Measurements from ENCODE around the gene N4BP2. TPM values are rescaled to one million over a fixed set of nuclear protein-coding genes. Genes with fewer than 3 reads are reported as not detected.

N4BP2 gene
- total and polyA plus RNA-seq, 4 donors = 1.8 to 33.6 (median 5.9) TPM

DNA sequence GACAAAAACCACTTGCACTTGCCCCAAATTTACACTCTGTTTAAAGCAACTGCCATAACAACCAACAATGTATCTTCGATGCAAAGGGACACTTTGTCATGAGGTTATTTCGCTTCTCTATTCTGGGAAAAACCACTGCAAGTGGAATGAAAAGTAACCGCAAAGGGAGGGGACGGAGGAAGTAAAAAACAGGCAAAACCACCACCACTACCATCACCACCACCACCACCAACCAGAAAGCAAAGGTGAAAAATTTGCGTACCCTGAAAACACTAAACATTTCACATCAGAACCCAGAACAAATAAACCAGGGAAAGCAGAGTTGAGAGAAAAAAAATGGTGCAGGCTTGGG lies 1.2 kb upstream of the N4BP2 start:
- H3K4me3 ChIP-seq = peak overlapping the region; percentile 95
- TF ChIP-seq, protein P1, sequence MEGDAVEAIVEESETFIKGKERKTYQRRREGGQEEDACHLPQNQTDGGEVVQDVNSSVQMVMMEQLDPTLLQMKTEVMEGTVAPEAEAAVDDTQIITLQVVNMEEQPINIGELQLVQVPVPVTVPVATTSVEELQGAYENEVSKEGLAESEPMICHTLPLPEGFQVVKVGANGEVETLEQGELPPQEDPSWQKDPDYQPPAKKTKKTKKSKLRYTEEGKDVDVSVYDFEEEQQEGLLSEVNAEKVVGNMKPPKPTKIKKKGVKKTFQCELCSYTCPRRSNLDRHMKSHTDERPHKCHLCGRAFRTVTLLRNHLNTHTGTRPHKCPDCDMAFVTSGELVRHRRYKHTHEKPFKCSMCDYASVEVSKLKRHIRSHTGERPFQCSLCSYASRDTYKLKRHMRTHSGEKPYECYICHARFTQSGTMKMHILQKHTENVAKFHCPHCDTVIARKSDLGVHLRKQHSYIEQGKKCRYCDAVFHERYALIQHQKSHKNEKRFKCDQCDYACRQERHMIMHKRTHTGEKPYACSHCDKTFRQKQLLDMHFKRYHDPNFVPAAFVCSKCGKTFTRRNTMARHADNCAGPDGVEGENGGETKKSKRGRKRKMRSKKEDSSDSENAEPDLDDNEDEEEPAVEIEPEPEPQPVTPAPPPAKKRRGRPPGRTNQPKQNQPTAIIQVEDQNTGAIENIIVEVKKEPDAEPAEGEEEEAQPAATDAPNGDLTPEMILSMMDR (IDR thresholded peaks at IDR 0.05; ENCODE audit: control extremely low read depth, extremely low read depth) = no peak
- no peaks in the 10 kb centered on the region for H3K9me3 ChIP-seq (ENCODE audit: control insufficient read depth in 4 of 4, insufficient read depth in 3 of 4, low read length in 3 of 4)
- H3K4me1 ChIP-seq (ENCODE audit: control insufficient read depth in 5 of 5, insufficient read depth in 5 of 5, low read length in 5 of 5) = peaks cover 0 to 25% (median 7%) of the 10 kb centered on the region in 5 donors
- H3K9ac ChIP-seq (ENCODE audit: insufficient read depth in 1 of 2, low read length in 2 of 2) = peak overlapping the region; percentile 97
- H3K27ac ChIP-seq (ENCODE audit: low read depth in 1 of 2, low read length in 1 of 2) = peak overlapping the region; percentile 100
- ATAC-seq (ENCODE audit: insufficient read depth, low FRiP score) (no peak), DNase-seq (peak in 1 of 3 donors; percentile 81)
- H3K27me3 ChIP-seq (ENCODE audit: control insufficient read depth in 3 of 3, insufficient read depth in 3 of 3, low read length in 2 of 3) = no peaks in the 10 kb centered on the region
- H3K36me3 ChIP-seq (ENCODE audit: control insufficient read depth in 4 of 4, insufficient read depth in 4 of 4, low read length in 4 of 4) = peaks cover 0 to 3% (median 0%) of the 10 kb centered on the region in 4 donors
- 1 to 3% methylated on average over 5 of the region's 5 CpGs for WGBS, 2 donors

DNA sequence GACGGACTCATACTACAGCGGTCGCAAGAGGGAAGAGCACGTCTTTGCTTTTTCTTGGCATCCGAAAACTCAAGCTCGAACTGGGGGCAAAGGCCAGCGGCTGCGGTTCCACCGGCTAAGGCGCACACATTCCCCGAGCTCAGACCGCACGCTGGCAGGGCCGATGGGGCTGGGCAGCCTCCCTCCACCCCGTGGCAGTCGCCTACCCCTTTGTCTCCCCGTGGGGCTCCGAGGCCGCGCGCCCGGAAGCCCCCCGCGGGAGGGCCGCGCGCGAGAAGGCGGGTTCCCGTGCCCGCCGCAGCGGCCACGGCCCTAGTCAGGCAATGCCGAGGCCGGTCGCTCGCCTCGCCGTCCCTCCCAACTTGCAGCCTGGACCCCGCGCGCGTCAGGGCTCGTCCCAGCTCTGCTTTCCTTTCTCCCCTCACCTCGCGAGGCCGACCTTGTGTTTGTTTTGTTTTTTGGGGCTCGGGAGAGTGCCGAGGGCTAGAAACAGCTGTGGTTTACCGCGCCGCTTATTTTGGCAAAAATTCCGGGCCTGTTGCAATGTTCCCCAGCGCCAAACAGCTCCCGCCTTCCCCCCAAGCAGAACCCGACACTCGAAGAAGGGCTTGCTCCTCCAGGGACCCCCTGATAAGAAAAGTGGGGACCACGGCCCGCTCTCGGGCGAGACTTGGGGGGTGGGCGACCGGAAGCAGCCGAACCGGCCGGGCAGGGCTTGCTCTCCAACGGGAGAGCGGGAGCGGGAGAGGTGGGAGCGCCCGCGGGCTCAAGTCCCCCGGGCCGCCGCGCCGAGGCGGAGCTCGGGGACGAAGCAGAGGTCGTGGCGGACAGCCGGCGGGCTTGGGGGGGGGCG lies 561 bp upstream of the N4BP2 start:
- TF ChIP-seq, protein P1 (IDR thresholded peaks at IDR 0.05; ENCODE audit: control extremely low read depth, extremely low read depth) = no peak
- DNase-seq = peak; percentile 90 to 91 (median 91)
- ATAC-seq (ENCODE audit: insufficient read depth, low FRiP score) = peak; percentile 16
- 0 to 1% methylated on average over 52 to 86 of the region's 86 CpGs for WGBS, 2 donors
- H3K9me3 ChIP-seq (ENCODE audit: control insufficient read depth in 4 of 4, insufficient read depth in 3 of 4, low read length in 3 of 4) = no peaks in the 10 kb centered on the region
- peak overlapping the region; percentile 97 for H3K9ac ChIP-seq (ENCODE audit: insufficient read depth in 1 of 2, low read length in 2 of 2)
- H3K4me3 ChIP-seq = peak overlapping the region; percentile 95
- peak overlapping the region; percentile 100 for H3K27ac ChIP-seq (ENCODE audit: low read depth in 1 of 2, low read length in 1 of 2)
- H3K4me1 ChIP-seq (ENCODE audit: control insufficient read depth in 5 of 5, insufficient read depth in 5 of 5, low read length in 5 of 5) = peaks cover 0 to 25% (median 7%) of the 10 kb centered on the region in 5 donors
- no peaks in the 10 kb centered on the region for H3K27me3 ChIP-seq (ENCODE audit: control insufficient read depth in 3 of 3, insufficient read depth in 3 of 3, low read length in 2 of 3)
- peaks cover 0 to 3% (median 0%) of the 10 kb centered on the region in 4 donors for H3K36me3 ChIP-seq (ENCODE audit: control insufficient read depth in 4 of 4, insufficient read depth in 4 of 4, low read length in 4 of 4)

DNA sequence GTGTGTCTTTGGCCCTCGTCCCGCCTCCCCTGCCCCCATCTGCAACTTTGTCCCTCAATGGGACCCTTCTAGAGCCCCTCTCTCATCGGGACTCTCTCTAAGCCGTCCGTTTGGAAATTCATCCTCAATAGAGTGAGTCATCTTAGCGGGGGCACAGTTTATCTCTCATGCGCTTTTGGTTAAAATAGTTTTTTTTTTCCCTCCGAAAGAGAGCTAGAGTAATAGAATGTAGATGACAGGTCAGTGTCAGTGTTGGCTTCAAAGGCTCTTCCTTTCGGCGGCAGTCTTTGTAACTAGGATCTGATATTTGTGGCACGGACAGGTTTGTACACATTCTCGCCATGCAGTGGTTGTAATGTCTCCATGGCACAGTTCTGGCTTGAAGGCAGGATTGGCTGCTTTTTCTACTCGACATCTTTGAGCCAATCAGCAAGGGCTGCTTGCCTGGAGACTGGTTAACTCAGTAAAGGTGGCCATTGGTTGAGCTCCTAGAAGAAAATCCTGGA lies 989 bp downstream of the N4BP2 start:
- Histone ChIP-seq H3K9me3 (ENCODE audit: control insufficient read depth in 4 of 4, insufficient read depth in 3 of 4, low read length in 3 of 4) (no peaks in the 10 kb centered on the region), H3K36me3 (ENCODE audit: control insufficient read depth in 4 of 4, insufficient read depth in 4 of 4, low read length in 4 of 4) (peaks cover 0 to 5% (median 0%) of the 10 kb centered on the region in 4 donors), H3K27me3 (ENCODE audit: control insufficient read depth in 3 of 3, insufficient read depth in 3 of 3, low read length in 2 of 3) (no peaks in the 10 kb centered on the region), H3K9ac (ENCODE audit: insufficient read depth in 1 of 2, low read length in 2 of 2) (peak overlapping the region; percentile 87 to 91), H3K4me3 (peak overlapping the region; percentile 95), H3K27ac (ENCODE audit: low read depth in 1 of 2, low read length in 1 of 2) (peak overlapping the region; percentile 100), H3K4me1 (ENCODE audit: control insufficient read depth in 5 of 5, insufficient read depth in 5 of 5, low read length in 5 of 5) (peaks cover 0 to 25% (median 7%) of the 10 kb centered on the region in 5 donors)
- ATAC-seq (ENCODE audit: insufficient read depth, low FRiP score) (peak; percentile 74), DNase-seq (peak; percentile 92 to 97 (median 97))
- WGBS, 2 donors = 0 to 1% methylated on average over 13 of the region's 13 CpGs
- TF ChIP-seq, protein P1 (IDR thresholded peaks at IDR 0.05; ENCODE audit: control extremely low read depth, extremely low read depth) = no peak

All from lung (tissue), 12 donors.